Measurements from ENCODE around the gene SH2D5.
"Not testable (repeated sequence)": the region's sequence is repeated elsewhere in the genome, so short reads cannot be mapped to it uniquely, and the experiment has no call there.

The SH2D5 gene

DNA sequence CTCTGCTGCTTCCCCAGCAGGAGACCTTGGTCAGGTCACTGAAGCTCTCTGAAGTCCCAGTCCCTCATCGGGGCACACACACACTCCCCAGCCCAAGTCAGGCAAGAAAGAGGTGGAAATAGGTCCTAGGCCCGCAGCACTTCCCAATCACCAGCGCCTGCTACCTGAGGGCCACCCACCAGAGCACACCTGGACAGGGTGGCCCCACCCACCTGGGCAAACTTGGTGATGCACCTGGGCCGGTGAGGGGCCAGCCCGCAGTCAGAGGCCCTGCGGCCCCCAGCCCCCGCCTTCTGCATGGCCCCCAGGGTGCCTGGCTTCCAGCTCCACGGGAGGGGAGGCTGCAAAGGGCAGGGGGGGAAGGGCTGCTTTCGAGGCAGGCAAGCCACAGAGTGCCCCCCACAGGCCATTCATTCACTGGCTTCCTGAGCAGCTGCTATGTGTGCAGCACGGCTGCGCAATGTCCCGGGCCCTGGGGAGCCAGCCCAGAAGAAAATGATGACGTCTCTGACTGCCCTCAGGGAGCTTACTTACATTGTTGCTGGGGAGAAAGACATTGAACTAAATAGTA lies 4.7 kb downstream of the SH2D5 start:
- no peak for FAIRE-seq

DNA sequence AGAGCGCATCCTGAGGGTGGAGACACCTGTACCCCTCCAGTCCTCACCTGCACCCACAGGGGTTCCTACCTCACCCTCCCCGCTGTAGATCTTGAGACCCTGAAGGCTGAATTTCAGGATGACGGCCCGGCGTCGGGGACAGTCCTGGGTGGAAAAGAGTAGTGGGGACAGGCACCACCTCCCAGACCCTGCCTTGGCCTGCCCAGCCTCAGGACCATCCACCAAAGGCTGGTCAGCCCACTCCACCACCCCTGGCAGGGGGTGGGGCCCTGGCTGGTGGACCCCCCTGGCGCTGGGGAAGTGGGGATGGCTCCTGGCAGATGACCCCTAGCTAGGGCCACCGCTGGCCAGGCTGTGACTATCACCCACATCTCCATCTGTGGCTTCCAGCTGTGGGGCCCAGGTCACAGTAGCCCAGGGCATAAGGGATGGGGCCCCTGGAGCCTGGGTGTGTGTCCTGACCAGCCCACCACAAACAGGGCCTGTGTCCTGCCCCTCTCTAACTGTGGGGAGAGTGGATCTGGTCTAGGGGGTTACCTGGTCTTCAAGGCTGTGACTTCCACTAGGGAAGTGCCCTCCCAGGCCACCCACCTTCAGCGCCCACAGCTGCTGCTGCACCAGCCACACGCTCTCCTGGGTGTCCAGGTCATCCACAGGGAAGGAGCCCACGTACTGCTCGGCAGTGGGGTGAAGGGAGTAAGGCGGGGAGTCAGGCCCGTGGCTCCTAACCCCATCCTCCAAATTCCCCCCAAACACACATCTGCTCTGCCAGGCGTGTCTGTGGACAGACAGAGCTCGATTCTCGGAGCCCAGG lies 5.4 kb downstream of the SH2D5 start:
- FAIRE-seq, result no peak

DNA sequence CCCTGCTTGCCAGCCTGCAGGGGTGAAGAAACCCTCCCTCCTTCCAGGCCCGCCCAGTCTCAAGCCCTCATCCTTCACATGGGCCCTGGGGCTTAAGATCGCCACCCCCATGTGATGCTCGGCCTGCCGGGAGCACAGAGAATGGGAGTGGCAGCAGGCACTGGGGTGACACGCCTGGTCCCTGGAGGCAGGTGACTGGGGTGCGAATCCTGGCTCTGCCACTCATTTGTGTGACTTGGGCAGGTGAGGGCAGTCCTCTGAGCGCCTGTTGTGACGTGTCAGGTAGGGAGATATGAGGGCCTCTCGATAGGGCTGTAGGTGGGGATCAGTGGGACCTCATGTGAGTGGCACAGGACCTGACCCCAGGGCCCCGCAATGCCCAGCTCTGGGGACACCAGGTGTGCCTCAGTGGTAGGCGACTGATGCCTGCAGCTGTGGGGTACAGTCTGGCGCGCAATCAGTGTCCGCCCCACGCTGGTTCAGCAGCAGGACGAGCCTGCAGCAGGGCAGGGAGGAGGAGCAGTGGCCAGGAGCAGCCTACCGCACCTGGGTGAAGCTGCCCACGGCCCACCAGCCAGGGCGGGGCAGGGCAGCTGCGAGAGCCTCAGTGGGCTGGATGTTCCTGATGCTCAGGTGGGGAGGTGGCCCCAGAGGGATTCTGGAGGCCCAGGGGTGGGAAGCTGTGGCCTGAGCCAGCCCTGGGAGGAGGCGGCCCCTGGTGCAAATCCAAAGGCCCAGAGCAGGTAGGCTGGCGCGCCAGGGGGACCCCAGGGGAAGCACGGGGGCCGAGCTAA lies 6.2 kb downstream of the SH2D5 start:
- no peak for FAIRE-seq

DNA sequence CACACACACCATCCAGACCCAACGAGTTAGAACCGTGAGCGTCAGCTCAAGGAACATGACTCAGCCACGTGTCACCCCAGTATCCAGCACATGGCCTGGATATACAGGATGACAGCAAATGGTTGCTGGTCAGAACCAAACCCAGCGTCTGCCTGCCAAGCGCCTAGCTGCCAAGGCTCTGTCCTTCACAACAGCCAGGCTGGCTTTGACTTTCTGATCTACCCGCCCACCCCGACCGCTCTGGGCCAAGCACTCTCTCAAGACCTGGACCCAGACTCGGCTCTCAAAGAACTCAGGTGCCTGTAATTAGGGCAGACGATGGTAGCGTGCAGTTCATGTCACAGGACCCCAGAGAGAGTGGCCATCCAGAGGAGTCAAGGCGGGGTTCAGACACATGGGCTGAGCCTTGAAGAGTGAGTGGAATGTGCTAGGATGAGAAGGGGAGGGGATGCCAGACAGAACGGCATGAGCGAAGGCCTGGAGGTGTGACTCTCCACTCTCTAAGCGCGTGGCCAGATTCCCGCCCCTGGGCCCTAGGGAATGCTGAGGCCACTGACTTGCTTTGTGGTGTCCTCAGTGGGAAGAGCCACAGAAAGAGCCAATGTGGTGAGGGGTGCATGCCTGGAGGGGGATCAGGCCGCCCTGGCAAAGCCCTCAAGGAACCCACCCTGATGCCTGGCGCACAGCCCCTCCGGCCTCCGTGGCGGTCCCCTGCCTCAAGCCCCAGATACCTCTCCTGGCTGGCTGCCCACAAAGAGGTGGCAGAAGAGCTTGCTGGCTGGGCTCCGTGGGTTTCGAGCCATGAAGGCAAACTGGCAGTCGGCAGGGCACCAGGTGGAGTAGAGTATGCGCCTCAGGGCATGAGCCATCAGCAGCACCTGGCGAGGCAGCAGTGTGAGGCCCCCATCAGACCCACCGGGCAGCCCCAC lies 7.0 kb downstream of the SH2D5 start:
- no peak for FAIRE-seq

DNA sequence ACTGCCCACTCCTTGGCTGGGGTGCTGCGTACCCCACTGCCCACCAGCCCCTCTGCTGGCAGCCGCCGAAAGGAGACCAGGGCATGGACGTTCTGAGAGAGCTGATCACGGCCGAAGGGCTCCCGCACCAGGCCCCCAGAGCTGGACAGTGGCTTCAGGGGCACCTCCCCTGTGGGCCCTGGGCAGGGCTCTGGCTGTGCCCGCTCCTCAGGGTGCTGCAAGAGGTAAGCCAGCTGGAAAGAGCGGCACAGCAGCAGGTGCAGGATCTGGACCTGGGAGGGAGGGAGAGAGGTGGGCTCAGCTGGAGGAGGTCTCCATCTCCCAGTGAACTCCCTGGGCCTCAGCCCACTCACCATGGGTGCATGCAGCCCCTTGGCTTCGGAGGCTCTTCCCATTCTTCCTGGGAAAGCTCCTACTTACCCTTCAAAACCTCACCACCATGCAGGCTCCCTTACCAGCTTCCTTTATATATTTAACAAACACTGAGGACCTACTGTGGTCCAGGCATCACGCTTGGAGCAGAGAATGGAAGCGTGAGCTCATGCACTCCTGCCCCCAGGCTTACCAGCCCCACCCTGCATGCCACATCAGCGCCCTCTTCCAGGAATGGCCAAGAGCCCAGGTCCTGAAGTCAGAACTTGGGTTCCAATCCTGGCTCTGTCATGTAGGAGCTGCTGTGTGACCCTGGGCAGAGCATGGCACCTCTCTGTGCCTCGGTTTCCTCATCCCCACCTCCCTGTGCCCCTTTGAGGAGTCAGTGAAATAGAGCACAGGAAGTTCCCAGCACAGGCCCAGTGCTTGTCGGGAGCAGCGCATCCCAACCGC lies 7.9 kb downstream of the SH2D5 start:
- no peak for FAIRE-seq

DNA sequence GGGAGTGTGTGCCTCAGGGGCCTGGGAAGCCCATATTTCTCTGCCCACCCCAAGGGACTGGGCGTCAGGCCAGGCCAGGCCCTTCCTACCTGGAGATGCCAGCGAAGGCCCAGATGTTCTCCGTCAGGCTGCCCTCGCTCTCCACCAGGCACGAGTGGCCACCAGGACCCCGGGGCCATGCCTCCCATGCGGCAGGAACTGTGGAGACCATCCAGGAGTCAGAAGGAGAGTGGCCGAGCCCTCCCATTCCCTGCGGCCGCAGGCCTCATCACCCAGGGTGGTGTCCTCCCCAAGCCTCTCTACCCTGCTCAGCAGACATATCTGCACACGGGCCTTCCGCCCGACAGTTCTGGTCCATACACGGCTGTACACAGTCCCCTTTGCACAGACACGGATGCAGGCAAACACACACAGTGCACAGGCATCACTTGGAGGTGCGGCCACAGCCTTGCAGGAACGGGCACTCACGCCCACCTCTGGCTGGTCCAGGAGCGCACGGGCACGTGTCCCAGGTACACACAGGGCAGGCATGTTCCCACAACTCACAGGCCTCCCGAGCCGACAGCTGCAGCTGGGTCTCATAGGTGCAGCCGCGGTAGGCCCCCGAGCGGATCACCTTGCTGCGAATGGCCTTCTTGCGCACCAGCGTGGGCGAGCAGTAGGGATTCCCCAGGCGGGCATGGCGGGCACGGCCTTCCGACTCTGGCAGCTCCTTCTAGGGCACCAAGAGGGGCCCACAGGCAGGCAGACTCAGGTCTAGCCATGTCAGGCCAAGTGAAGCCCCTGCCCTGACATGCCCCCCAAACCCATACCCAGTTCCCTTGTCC lies 8.8 kb downstream of the SH2D5 start:
- FAIRE-seq, result no peak

DNA sequence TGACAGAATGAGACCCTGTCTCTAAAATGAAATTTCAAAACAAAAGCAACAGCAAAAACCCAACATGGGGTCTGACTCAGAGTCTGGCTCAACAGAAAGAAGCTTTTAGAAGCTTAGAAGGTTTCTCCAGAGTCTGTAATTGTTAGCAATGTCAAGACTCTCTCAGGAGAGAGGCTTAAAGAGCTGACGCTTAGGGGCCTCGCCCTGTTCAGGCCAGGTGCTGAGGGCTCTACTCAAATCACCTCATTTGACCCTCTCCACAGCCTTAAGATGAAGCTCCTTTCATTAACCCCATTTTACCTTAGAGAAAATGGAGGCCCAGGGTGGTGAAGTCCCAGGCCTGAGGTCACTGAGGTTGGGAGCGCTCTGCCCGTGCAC lies 9.4 kb downstream of the SH2D5 start:
- no peak for FAIRE-seq

DNA sequence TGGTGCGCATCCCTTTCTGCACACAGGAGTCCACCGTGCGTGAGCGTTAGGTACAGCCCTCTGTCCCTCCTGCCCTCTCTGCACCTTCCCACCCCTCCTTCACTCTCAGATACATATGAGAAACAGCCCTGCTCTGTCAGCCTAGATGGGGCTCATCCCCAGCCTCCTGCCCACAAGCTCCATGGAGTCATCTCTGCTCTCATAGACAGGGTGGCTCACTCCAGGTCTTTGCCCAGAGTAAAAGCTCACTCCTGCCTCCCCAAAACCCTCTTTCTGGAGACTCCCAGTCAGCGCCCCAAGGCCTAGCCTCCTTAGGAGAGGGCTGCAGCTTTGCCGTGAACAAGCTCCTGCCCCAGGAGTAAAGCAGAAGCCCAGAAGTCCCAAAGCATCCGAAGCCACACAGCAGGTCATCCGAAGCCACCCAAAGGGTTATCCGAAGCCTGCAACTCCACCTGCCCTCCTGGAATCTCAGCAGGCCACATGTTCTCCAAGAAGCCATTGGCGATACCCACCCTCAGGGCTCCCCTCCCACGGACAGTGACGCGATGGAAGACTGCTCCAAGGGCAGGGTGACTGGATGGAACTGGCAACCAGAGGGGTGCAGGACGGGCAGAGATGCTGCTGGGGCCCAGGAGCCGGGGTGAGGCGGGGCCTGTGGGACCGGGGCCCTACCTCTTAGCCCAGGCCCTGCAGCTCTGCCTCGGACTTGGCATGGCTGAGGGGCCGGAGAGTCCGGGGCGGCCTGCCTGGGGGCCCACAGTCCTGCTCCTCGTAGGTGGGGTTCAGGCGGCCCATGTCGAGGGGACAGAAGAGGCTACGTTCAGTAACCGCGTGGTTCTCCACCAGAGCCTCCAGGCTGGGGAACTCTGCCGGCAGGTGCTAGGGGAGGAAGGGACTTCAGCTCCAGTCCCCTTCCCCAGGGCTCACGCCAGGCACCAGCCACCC lies 11.1 kb downstream of the SH2D5 start:
- FAIRE-seq, result no peak

DNA sequence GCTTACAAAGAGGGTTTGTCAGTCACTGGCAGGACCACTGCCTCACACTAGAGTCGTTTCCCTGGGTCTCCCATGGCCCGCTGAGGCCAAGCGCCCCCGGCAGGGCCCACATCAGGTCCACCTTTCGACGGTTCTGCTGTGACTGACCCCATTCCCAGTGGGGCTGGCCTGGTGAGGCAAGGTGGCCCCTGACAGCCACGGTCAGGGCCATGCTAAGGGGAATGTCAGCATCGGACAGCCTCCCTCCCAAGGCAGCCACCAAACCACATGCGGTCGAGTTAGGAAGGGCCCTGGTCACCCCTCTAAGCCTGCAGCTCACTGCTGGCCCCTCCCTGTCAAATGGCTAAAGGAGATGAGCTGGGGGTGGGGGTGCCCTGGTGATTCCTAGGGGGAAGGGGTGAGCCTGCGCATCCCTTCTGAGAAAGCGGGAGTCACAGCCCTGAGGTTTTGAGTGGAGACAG lies 11.8 kb downstream of the SH2D5 start:
- no peak for FAIRE-seq

DNA sequence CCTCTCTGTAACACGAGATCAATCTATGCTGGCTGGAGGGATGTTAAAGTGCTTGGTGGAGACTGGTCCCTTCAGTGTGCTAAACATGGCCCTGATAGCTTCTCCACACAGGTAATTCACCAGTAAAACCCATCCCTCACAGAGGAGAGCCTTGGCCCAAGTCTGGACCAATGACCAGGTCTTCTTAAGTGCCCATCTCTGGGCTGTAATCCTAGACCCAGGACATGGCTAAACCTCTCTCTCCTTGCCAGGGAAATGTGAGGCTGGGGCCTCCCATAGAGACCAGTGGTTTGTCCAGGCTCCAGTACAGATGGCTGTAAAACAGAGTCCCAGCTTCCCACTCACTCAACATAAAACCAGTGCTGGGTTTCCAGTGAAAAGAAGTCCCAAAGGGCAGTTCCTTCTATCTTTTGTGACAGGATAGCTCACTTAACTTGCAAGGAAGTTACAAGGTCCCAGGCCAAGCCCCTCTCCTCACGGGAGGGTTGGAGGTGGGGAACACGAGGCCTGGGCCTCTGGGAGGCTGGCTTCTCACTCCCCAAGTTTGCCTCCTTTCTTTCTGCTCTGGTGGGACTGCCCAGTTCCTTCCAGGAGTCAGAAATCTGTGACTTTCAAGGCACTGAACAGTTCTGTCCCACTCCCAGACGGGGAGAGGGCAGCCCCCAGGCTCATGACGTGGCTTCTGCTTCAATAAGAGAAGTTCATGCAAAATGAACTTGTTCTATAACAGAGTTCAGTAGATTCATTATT lies 12.5 kb downstream of the SH2D5 start:
- no peak for FAIRE-seq

DNA sequence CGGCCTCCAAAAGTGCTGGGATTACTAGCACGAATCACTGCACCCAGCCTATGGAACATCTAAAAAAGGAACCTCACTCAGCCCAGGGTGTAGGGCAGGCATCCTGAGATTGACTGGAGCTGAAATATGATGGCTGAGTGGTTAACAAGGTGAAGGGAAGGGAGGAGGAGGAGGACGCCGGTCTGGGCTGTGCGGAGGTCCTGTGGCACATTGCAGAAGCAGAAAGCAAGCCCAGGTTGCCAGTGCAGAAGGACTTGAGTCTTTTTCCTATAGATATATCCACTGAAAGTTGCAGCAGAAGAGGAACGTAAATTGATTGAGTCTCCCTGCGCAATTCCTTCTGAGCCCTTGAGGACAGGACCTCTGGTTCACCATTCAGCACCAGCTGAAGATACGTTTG lies 13.2 kb downstream of the SH2D5 start:
- FAIRE-seq, result no peak

DNA sequence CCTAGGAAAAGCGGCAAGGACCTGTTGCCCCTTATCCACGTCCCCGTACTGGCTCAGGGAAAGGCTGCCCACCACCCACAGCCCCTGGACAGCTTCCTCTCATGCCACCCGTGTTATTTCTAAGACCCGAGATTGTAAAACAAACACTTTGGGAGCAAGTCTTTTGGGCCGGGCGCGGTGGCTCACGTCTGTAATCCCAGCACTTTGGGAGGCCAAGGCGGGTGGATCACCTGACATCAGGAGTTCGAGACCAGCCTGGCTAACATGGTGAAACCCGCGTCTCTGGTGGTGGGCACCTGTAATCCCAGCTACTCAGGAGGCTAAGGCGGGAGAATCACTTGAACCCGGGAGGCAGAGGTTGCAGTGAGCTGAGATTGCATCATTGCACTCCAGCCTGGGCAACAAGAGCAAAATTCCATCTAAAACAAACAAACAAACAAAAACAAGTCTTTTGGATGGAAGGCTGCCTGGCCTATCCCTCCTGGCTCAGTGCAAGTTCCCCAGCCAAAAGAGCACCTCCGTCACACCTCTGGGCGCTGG lies 14.1 kb downstream of the SH2D5 start:
- not testable (repeated sequence) for FAIRE-seq

DNA sequence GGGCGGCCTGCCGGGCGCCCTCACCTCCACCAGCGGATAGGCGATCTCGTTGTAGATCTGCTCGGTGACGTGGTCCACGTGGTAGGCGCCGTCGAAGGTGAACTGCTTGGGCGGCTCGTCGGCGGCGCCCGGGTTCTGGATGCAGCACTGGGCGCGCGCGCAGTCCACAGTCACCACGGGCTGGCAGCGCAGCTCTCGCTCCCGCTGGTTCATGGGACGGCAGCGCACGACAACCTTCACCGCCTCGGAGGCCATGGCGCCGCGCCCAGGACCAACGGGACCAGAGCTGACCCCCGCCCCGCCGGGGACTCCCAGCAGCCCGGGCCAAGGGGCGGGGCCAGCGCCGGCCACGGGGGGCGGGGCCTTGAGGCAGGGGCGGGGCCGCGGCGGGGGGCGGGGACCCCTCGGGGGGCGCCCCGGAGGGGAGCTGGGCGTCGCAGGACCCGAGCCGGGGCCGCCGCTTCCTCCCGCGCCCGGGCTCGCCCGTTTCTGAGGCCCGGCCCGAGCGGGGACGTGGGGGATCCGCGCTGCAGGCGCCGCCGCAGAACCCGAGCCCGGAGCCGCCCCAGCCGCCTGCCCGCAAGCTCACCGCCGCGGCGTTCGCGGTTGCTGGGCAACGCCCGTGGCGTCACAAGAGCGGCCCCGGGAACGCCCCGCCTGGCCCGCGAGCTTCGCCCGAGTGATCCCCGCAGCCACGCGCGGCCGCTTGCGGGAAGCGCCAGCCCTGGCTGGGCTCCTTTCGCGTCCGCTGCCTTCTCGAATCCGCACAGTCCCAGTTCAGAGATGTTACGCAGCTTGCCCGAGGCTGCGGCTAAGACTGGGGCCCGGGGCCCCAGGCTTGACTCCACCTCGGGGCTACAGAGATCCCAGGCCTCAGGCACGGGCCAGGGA lies 14.8 kb downstream of the SH2D5 start, which contains the start of gene KIF17:
Gene KIF17, minus strand, starts transcription at position 556 of the 891 bp plus-strand sequence. Its CDS starts 301 bp downstream, at position 255.
- no peak for FAIRE-seq

DNA sequence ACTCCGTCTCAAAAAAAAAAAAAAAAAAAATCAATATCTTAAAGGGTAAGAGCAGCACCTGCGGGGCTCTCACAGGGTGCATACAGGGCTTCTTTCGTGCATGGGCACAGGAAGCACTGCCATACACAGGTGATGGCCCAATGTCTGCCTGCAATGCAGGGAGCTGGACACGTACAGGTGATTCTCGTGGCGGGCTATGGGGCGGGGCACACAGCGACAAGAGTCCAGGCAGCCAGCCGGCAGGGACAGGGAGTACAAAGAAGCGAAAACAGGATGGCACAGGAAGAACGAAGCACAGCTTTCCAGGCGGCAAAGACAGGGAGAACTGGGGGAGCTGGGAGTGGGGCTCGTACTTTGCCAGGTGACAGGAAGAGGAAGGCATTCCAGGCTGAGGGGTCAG lies 16.3 kb downstream of the SH2D5 start:
- no peak for FAIRE-seq

DNA sequence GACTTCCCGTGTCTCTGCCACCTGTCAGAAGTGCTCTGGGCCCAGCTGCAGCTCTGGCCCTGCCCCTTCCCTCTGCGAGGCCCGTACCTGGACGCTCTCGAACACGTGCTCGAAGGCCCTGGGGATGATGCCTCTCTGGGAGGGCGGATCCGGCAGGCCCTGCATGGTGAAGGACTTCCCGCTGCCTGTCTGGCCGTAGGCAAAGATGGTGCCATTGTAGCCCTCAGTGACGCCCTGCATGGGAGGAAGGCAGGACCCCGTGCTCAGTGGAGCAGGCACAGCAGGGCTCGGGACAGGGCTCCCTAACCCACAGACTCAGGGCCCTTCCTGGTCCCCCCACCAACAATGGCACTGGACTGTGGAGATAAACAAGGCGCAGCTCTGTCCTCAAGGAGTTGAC lies 17.1 kb downstream of the SH2D5 start:
- FAIRE-seq, result no peak

DNA sequence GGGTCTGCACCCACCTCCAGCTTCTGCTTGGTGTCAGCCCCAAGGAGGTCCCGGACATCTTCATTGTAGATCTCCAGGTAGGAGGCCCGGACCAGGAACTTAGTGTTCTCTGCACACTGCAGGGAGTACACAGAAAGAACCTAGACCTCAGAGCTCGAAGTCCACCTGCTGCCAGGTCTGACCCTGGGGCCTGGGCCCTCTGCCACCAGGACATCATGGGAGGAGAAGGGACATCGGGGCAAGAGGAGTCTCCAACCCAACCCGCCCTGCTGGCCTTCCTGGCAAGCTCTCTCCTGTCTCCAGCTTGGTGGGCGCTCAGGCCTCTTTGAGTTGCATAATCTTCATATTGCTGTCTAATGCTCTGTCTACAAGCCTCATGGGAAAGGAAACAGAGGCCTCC lies 19.1 kb downstream of the SH2D5 start:
- FAIRE-seq, result no peak

DNA sequence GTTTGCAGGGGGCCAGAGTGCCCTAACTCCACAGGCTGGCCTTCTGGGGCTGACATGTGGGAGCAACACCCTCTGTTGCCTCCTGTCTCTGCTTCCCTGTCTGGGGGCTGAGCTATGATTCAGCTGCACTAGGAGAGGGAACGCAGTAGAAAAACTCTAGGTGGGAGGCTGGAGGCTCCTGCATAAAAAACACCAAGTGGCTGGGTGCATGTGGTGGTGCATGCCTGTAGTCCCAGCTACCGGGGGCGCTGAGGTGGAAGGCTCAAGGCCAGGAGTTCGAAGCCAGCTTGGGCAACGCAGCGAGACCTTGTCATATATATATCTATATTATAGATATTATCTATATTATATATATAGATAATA lies 20.3 kb downstream of the SH2D5 start:
- FAIRE-seq, result no peak

Measured in TTC549 (cell line).